ENCODE data around the gene RSRC1.
"Not testable (repeated sequence)": the region's sequence is repeated elsewhere in the genome, so short reads cannot be mapped to it uniquely, and the experiment has no call there.

Gene RSRC1

DNA sequence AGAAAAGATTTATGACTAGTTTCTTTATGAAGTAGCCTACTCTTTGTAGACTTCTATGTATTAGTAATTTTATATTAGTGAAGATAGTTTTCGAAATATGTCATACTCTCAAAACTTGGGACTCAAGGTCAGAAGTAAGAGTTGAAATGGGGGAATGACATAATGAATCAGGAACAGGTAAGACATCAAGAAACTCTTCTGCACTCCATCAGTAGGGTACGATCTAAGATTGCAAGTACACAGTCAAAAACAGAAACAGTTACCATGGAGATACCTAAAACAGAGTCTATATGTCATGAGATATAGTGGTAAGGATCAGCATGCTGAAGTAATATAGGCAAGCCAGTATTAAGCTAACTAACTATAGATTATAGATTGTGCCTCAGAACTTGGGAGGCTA is 274.1 kb downstream of the RSRC1 start:
- no peak for DNase-seq (ENCODE audit: low read depth)
- TF ChIP-seq, protein P1, sequence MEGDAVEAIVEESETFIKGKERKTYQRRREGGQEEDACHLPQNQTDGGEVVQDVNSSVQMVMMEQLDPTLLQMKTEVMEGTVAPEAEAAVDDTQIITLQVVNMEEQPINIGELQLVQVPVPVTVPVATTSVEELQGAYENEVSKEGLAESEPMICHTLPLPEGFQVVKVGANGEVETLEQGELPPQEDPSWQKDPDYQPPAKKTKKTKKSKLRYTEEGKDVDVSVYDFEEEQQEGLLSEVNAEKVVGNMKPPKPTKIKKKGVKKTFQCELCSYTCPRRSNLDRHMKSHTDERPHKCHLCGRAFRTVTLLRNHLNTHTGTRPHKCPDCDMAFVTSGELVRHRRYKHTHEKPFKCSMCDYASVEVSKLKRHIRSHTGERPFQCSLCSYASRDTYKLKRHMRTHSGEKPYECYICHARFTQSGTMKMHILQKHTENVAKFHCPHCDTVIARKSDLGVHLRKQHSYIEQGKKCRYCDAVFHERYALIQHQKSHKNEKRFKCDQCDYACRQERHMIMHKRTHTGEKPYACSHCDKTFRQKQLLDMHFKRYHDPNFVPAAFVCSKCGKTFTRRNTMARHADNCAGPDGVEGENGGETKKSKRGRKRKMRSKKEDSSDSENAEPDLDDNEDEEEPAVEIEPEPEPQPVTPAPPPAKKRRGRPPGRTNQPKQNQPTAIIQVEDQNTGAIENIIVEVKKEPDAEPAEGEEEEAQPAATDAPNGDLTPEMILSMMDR (IDR thresholded peaks at IDR 0.05; ENCODE audit: low read depth, low read length, missing control alignments) = no peak
- H3K4me3 ChIP-seq (ENCODE audit: low read depth, low read length) = no peak overlapping the region

DNA sequence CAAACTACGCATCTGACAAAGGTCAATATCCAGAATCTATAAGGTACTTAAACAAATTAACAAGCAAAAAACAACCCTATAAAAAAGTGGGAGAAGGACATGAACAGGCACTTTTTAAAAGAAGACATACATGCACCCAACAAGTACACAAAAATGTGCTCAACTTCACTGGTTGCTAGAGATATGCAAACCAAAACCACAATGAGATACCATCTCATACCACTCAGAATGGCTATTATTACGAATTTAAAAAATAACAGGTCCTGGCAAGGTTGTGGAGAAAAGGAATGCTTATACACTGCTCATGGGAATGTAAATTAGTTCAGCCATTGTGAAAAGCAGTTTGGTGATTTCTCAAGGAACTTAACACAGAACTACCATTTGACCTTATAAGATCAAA is 285.5 kb downstream of the RSRC1 start:
- H3K4me3 ChIP-seq (ENCODE audit: low read depth, low read length) = no peak overlapping the region
- TF ChIP-seq, protein P1 (IDR thresholded peaks at IDR 0.05; ENCODE audit: low read depth, low read length, missing control alignments) = no peak
- DNase-seq (ENCODE audit: low read depth) = no peak

DNA sequence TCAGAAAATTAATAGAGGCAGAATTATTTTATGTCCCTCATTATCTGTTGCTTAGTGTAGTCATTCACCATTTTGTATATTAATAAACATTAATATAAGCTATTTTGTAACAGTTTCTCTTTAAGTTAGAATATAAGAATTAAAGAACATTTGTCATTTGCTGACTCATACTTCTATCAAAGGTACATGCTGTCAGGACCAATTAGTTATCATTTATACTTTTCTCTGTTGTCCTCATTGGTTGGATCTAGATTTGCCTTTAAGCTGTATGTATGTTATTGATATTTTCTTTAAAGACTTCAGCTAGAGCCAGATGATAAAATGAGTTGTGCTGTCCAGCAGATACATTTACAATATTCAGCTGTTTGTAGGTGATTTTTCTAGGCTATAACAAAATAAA is 292.7 kb downstream of the RSRC1 start:
- no peak overlapping the region for H3K4me3 ChIP-seq (ENCODE audit: low read depth, low read length)
- DNase-seq (ENCODE audit: low read depth) = no peak
- TF ChIP-seq, protein P1 (IDR thresholded peaks at IDR 0.05; ENCODE audit: low read depth, low read length, missing control alignments) = no peak

DNA sequence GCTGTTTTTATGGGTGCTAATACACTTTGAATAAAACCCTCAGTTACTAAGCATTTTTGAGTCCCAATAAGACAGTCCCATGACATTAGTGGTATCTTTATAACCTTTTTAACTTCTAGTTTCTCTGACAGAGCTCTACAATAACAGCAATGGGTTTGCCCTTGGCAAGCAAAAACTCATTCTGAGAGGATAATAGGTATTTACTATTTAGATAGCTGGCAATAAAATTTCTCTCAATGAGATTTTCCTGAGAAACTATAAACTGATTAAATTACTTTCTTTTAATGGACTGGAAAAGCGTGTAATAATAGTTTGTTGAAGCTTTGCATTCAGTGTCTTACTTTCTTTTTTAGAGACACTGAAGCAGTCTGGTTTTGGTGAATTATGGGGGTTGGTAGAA is 293.1 kb downstream of the RSRC1 start:
- no peak overlapping the region for H3K4me3 ChIP-seq (ENCODE audit: low read depth, low read length)
- no peak for DNase-seq (ENCODE audit: low read depth)
- TF ChIP-seq, protein P1 (IDR thresholded peaks at IDR 0.05; ENCODE audit: low read depth, low read length, missing control alignments) = no peak

DNA sequence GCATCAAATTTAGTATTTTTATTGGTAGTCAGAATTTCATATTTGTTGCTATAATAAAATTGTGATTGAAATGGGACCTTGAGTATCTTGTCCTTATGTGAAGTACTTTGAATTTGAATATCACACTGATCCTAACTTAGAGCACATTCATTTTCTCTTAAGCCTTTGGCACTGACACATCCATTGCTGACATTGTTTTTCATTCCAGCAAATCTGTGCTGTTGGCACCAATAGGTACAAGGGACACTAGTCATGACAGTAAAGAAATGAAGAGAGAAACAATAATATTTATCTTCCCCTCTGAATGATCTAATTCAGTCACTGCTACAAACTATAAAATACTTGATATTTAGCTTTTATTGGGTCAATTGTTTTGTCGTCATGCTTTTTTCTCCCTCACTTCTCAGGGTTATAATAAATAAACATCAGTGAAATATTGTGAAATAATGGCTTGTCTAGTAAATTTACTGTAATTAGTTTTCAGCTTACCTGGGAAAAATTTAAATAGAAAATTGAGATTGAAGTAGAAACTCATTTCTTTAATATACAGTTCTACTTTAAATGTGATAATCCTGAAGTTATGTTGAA is 294.3 kb downstream of the RSRC1 start:
- no peak for DNase-seq (ENCODE audit: low read depth)
- no peak overlapping the region for H3K4me3 ChIP-seq (ENCODE audit: low read depth, low read length)
- TF ChIP-seq, protein P1 (IDR thresholded peaks at IDR 0.05; ENCODE audit: low read depth, low read length, missing control alignments) = no peak

DNA sequence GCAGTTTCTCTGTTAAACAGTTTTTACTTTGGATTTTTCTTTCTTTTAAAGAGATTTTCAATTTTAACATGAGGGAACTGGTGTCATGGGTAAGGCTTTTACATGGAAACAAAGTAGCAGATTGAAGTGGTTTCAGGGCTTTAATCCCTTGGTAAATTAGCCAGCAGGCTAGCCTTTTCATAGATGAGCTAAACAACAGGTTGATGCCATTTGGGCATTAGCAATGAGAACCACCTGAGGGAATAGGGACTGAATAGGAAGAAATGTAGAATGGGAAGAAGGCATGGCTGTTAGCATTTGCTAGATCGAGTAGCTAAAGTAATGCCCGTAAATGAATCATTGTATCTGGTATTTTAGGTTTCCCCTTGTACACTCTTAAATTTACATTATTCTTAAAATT is 295.6 kb downstream of the RSRC1 start:
- TF ChIP-seq, protein P1 (IDR thresholded peaks at IDR 0.05; ENCODE audit: low read depth, low read length, missing control alignments) = no peak
- no peak for DNase-seq (ENCODE audit: low read depth)
- no peak overlapping the region for H3K4me3 ChIP-seq (ENCODE audit: low read depth, low read length)

DNA sequence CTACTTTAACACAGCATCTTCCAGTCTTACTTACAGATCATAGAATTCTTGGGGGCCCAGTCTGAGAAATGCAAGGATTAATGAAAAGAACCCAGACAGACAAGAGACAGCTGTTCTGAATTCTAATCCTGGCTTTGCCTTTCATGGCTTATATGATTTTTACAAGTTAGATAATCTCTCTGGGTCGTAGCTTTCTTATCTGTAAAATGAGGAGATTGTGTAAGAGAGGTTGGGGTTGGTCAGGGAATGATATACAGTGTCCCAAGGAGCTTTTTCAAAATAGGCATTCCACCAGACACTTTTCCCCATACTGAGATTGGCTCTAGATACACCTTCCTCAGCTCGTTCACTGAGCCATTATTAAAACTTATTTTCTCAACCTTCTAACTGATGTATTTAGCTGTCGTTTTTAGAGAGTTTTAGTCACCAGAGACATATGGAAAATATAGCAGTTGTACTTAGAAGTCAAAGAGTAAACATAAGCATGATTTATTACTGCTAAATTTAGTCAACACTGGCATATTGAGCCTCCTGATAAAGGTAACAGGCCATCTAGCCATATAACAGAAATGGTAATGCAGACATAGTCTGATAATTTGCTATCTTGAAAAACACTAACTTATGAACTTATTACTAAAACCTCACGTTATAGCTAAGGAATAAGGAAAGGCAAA is 298.1 kb downstream of the RSRC1 start:
- H3K4me3 ChIP-seq (ENCODE audit: low read depth, low read length) = no peak overlapping the region
- no peak for DNase-seq (ENCODE audit: low read depth)
- TF ChIP-seq, protein P1 (IDR thresholded peaks at IDR 0.05; ENCODE audit: low read depth, low read length, missing control alignments) = no peak

DNA sequence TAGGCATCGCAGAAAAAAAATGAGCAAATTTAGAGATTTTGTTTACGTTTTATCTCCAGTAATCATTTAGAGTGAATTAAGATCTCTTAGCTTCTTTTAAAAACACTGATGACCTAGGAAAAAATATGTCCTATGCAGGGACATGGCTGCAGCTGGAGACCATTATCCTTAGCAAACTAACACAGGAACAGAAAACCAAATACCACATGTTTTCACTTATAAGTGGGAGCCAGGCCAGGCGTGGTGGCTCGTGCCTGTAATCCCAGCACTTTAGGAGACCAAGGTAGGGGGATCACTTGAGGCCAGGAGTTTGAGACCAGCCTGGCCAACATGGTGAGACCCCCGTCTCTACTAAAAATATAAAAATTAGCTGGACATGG is 298.6 kb downstream of the RSRC1 start:
- not testable (repeated sequence) for H3K4me3 ChIP-seq (ENCODE audit: low read depth, low read length); DNase-seq (ENCODE audit: low read depth)

All from GM12864 (cell line).